Cardiac muscle cell (in vitro differentiated cells and primary cell): ENCODE data around the gene KCNIP1. TPM values are rescaled to one million over a fixed set of nuclear protein-coding genes. Genes with fewer than 3 reads are reported as not detected.

Experiments
- DNase-seq, 2 donors: peaks; one replicate each; pipeline versions ENCODE4 v3.0.0 to v3.0.0-alpha.2; 2010 to 2017; ENCODE audit warnings: low read depth in 1 of 2, low spot score in 1 of 2
- H3K27ac ChIP-seq: fragments of 200-600 bp; sonication (generic); 2 replicates; pipeline ENCODE4 v1.5.1; 2016
- H3K27me3 ChIP-seq: fragments of 200-600 bp; sonication (generic); 2 replicates; pipeline ENCODE4 v1.6.0; 2016; ENCODE audit warnings: control low read depth
- H3K36me3 ChIP-seq: fragments of 200-600 bp; sonication (generic); 2 replicates; pipeline ENCODE4 v1.5.1; 2016; ENCODE audit warnings: control low read depth
- H3K4me1 ChIP-seq: fragments of 200-600 bp; sonication (generic); 2 replicates; pipeline ENCODE4 v1.8.1; 2017; ENCODE audit warnings: low read depth, mild to moderate bottlenecking, mixed run types
- H3K4me3 ChIP-seq: fragments of 200-600 bp; sonication (generic); 2 replicates; pipeline ENCODE4 v1.5.1; 2016; ENCODE audit warnings: mild to moderate bottlenecking
- H3K9me3 ChIP-seq: fragments of 200-600 bp; sonication (generic); 2 replicates; pipeline ENCODE4 v1.5.1; 2017; ENCODE audit warnings: low read depth, mild to moderate bottlenecking, control low read depth
- CTCF ChIP-seq: IDR thresholded peaks from 2 replicates; pipeline ENCODE4 v1.5.1; 2012; ENCODE audit warnings: low read depth, mild to moderate bottlenecking, low read length
- polyA plus RNA-seq: library from polyadenylated mRNA; unstranded; fragments of >200 nt; fragmentation: Nextera tagmentation; extraction: Ambion mirVana; gene quantifications from 2 replicates; pipeline ENCODE4 v1.2.1, GENCODE V29; 2016
- total RNA-seq: library from RNA; depleted of rRNA; stranded (reverse); fragments of >200 nt; gene quantifications from 2 replicates; pipeline ENCODE4 v1.2.3, GENCODE V29; 2016

The KCNIP1 gene
- total and polyA plus RNA-seq, 2 experiments from 2014 or later, result 0.09 TPM; not detected in 1

- H3K4me1 ChIP-seq, result no peaks in the 10 kb centered on the region
- no peaks in the 10 kb centered on the region for H3K27me3 ChIP-seq
- no peaks in the 10 kb centered on the region for H3K36me3 ChIP-seq
- no peaks in the 10 kb centered on the region for H3K9me3 ChIP-seq
- DNase-seq, result no peak
- H3K27ac ChIP-seq, result no peak overlapping the region
- TF ChIP-seq CTCF, result no peak
- no peak overlapping the region for H3K4me3 ChIP-seq
These were observed 68.3 kb downstream of the KCNIP1 start for GRCh38 chr5:170571875-170572852.

- Histone ChIP-seq H3K4me1 (no peaks in the 10 kb centered on the region), H3K27ac (no peak overlapping the region), H3K36me3 (no peaks in the 10 kb centered on the region), H3K9me3 (no peaks in the 10 kb centered on the region), H3K27me3 (no peaks in the 10 kb centered on the region), H3K4me3 (no peak overlapping the region)
- TF ChIP-seq CTCF, result no peak
- DNase-seq, result no peak
These were observed 69.3 kb downstream of the KCNIP1 start for GRCh38 chr5:170573114-170573513.

GRCh38 chr5:170573660-170574059 is 69.8 kb downstream of the KCNIP1 start:
- DNase-seq, result no peak
- Histone ChIP-seq H3K9me3 (no peaks in the 10 kb centered on the region), H3K4me1 (no peaks in the 10 kb centered on the region), H3K27me3 (no peaks in the 10 kb centered on the region), H3K27ac (no peak overlapping the region), H3K36me3 (no peaks in the 10 kb centered on the region), H3K4me3 (no peak overlapping the region)
- TF ChIP-seq CTCF, result no peak

GRCh38 chr5:170576602-170577535 is 73.0 kb downstream of the KCNIP1 start:
- Histone ChIP-seq H3K36me3 (no peaks in the 10 kb centered on the region), H3K27ac (no peak overlapping the region), H3K27me3 (no peaks in the 10 kb centered on the region), H3K4me3 (no peak overlapping the region), H3K4me1 (no peaks in the 10 kb centered on the region), H3K9me3 (no peaks in the 10 kb centered on the region)
- TF ChIP-seq CTCF, result no peak
- no peak for DNase-seq

GRCh38 chr5:170579601-170580000 is 75.8 kb downstream of the KCNIP1 start:
- TF ChIP-seq CTCF, result no peak
- Histone ChIP-seq H3K9me3 (no peaks in the 10 kb centered on the region), H3K4me1 (no peaks in the 10 kb centered on the region), H3K27me3 (no peaks in the 10 kb centered on the region), H3K27ac (no peak overlapping the region), H3K4me3 (no peak overlapping the region), H3K36me3 (no peaks in the 10 kb centered on the region)
- DNase-seq, result no peak
